Ishikawa (cell line): ENCODE data around the gene PISD.

Source experiments
- CEBPB ChIP-seq: IDR thresholded peaks from 2 replicates; pipeline ENCODE4 v1.6.1; 2012
- EP300 ChIP-seq: IDR thresholded peaks from 2 replicates; pipeline ENCODE4 v1.6.1; 2012; ENCODE audit warnings: borderline replicate concordance
- FOXM1 ChIP-seq: IDR thresholded peaks from 2 replicates; pipeline ENCODE4 v1.6.1; 2012; ENCODE audit warnings: low read depth, borderline replicate concordance
- MAX ChIP-seq: IDR thresholded peaks from 2 replicates; pipeline ENCODE4 v1.6.1; 2012
- REST ChIP-seq: IDR thresholded peaks from 2 replicates; pipeline ENCODE4 v1.6.1; 2012; ENCODE audit warnings: low read depth, mild to moderate bottlenecking
- TCF12 ChIP-seq: IDR thresholded peaks from 2 replicates; pipeline ENCODE4 v1.6.1; 2012; ENCODE audit warnings: low read depth
- USF1 ChIP-seq: IDR thresholded peaks from 2 replicates; pipeline ENCODE4 v1.6.1; 2012

- TF ChIP-seq MAX = no peak
- no peak for TF ChIP-seq REST
- TF ChIP-seq USF1 = no peak
- TF ChIP-seq EP300 = no peak
- no peak for TF ChIP-seq CEBPB
- no peak for TF ChIP-seq FOXM1
- TF ChIP-seq TCF12 = no peak
Measured at GRCh38 chr22:31618471-31619176, 43.4 kb downstream of the PISD start.
